HG02870 (cell line): ENCODE data around the gene PLCB1.

Experiments
- ATAC-seq: cut with Tn5 transposase; IDR thresholded peaks from one replicate; pipeline ENCODE4 v1.9.1; 2021; ENCODE audit warnings: mild to moderate bottlenecking, moderate library complexity; ENCODE audit not compliant: unreplicated experiment

PLCB1 gene

DNA sequence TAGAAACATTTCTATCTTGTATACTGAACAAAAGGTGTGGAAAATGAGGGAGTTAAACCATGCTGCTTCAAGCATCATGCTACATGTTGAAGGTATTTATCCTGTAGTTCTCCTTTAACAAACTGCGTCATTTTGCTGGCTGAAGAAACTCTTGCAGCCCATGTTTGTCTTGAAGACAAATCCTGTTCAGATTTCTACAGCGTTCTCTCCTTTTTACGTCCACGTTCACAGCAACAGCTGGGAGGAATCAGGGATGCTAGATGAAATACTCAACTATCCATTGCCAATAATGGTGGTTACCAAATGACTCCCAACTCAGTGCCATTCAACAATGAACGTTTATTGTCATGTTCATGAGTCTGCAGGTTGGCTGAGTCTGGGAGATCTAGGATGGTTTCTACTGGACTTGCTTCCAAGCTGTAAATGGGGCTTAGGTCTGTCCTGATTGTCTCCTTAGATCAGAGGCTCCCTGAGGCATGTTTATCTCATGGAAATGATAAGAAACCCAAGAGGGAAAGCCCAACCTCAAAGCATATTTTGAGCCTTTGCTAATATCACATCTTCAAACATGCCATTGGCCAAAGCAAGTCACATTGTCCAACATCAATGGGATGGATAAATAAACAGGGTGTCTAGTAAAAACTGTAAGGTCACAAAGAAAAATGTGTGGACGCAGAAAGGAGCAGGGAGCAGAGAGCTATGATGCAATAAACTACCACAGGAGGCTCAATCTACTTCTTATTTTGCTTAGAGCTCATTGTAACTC, 2.7 kb upstream of the PLCB1 start:
- ATAC-seq: no peak

GRCh38 chr20:8130840-8131526, 1.1 kb upstream of the PLCB1 start:
- ATAC-seq: no peak

DNA sequence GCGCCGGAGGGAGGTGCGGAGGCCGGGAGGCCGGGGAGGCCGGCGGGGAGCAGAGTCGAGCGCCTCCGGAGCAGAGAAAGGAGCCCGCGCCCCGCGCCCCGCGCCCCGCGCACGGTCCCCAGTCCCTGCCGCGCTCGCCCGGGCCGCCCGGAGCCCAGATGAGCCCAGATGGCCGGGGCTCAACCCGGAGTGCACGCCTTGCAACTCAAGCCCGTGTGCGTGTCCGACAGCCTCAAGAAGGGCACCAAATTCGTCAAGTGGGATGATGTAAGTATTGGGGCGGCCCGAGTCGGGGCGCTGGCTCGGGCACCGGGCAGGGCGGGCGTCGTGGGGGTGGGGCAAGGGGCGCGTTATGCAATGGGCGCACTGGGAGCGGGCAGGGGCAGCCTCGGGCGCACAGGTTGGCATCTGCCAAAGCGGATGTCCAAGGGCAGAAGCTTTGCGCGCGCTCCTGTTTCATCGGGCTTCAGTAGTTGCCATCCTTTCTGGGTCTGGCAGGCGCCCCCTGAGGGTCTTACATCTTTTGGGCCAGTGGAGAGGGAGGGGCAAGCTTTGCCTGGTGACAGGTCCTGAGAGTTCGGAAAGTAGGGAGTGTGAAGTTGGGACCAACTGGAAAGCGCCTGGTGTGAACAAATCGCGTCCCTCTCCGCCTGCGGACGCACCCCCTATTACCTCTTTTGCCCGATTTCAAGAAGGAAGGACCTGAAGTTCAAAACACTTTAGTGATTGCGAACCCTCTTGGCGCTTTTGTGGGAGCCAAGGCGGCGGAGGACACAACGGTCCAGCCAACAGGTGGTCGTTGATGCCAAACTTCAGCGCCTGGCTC, 631 bp downstream of the PLCB1 start:
- no peak for ATAC-seq

- ATAC-seq: no peak
Observed at GRCh38 chr20:8133310-8133768, 1.3 kb downstream of the PLCB1 start.

- ATAC-seq: no peak
Observed at GRCh38 chr20:8133851-8134451, 1.9 kb downstream of the PLCB1 start.

DNA sequence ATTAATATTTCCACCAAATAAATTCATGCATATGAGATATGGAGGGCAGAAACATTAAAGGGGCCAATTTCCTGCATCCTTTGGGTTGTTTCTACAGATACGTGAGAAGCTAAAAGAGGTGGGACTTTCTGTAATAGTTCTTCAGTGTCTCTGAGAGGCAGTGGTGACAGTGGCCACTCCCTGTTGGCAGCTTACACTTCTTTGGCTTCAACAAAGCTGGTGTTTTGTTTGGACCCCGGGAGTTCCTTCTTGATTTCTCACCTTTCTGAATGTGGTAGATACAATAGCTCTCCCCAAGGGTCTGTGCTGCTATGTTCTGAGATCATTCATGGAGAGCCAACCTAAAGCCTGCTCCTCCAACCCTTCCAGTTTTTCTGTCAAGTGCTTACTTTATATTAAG, 7.8 kb downstream of the PLCB1 start:
- ATAC-seq: no peak

DNA sequence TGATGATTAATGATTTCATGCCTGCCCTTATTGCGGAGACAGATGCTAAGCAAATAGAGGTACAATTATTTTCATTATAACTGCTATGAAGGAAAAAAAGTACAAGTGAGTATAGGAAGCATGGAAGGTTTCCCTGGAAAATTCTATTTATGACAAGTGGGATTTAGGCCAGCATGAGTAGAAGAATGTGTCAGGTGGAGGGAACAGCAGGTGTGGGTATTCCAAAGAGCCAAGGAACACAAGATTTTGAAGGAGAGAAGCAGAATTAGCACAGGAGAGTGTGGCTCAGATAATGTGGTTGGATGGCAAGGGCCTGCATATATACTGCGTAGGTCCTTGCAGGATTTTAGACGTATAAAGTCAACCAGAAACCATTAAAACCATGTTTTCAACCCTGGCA, 11.4 kb downstream of the PLCB1 start:
- no peak for ATAC-seq

DNA sequence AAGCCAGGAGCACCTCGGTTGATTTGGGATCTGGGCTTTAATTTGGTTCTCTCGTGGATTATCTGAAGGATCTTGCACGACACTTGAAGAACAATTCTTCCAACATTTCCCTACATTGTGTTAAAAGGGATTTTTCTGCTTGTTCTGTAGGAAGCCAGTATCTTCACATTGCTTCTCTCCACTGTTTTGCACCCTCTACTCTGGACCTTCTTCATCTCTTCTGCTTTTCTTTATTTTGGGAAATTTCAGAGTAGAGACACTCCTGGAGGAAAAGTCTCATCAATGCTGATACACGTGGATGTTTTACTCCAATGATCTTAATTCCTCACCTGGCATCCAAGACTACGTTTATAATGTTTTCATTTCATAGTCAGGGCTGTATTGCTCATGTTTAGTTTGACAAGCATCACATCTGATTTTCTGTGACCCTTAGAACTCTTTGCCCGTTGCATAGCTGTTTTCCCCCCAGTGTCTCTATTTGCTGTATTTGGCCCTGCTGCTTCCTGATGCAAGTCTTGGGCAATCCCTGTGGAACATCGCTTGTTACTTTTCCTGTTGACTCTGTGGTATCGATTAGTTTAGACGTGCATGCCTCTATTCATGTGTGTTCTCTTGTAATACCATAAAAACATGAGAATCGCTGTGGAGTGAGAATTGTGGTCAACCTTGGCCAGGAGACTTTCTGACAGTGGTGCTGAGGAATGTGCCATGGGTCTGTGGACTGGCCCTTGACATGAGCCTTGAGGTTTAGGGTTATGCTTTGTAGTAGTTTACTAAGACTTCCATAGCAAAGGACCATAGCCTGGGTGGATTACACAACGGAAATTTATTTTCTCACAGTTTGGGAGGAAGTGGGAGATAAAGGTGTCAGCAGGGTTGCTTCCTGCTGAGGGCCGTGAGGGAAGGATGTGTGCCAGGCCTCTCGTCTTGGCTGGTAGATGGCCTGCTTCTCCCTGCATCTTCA, 12.5 kb downstream of the PLCB1 start:
- ATAC-seq: no peak

DNA sequence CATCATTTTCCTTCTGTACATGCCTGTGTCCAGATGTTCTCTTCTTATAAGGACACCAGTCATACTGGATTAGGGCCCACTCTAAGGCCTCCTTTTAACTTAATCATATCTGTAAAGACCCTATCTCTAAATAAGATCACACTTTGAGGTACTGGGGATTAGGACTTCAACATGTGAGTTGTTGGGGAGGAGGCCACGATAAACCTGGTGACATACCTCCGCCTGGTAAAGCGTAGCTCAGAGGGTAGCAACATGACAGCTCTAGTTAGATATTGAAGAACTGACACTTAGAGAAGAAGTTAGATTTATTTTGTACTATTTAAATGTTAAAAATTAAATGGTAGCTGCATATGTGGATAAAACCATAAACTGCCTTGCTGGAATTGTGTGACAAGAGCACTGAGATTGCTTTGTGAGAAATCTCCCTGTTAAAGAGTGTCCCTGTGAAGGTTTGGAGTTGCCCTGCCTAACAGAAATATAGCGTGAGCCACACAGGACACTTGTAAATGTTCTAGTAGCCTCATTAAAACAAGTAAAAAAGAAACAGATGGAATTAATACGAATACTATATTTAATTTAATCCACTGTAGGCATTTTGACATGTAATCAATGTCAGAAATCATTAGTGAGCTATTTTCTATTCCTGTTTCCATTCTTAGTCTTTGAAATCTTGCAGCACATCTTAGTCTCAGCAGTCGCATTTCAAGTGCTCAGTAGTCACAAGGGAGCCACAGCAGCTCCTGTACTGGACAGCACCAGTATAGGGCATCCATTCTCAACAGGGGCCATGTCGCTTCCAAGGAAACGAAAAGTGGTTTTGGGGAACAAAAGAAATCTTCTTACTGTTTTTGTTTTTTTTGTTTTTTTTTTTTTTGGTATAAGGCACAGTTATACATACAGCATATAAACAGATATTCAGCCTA, 13.4 kb downstream of the PLCB1 start:
- no peak for ATAC-seq

DNA sequence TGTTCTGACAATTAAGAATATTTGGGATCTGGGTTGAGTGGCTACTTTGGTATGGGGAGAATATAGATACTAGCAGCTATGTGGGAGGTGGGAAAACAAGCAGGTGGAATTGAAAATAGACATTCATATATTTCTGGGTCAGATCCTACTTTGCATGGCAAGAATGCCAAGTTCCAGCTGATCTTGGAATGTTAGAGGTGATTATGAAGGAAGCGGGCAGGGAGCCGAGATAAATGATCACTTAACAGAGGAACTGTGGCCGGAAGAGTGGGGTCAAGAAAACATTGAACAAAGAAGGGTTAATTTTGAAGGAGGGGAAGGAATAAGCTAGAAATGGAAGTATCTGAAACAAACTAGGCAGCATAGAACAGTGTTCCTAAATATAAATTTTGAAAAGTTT, 15.4 kb downstream of the PLCB1 start:
- ATAC-seq: no peak

DNA sequence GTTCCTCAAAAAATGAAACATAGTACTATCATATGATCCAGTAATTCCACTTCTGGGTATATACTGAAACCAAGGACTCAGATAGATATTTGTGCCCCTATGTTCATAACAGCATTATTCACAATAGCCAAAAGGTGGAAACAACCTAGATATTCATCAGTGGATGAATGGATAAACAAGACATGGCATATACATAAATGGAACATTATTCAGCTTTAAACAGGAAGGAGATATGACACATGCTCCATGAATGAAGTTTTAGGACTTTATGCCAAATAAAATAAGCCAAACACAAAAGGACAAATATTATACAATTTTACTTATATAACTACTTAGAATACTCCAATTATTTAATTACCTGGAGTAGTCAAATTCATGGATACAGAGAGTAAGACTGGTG, 16.4 kb downstream of the PLCB1 start:
- ATAC-seq: no peak

DNA sequence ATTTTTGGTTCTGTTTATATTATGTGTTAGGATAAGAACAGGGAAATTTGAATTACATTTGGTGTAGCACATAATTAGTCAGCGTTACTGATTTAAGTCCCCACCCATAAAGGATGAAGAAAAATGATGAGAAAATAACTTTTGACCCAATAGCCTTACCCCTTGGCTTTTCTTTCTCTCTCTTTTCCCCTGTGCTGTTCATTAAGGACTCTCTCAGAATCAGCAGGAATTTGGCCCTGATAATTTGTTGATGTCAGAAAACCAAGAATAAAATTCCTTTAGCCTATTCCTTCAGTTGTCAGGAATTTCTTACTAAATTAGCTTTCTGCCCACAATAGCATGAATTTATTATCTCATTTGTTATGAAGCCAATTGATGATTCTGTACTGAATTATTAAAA, 18.5 kb downstream of the PLCB1 start:
- ATAC-seq: no peak

DNA sequence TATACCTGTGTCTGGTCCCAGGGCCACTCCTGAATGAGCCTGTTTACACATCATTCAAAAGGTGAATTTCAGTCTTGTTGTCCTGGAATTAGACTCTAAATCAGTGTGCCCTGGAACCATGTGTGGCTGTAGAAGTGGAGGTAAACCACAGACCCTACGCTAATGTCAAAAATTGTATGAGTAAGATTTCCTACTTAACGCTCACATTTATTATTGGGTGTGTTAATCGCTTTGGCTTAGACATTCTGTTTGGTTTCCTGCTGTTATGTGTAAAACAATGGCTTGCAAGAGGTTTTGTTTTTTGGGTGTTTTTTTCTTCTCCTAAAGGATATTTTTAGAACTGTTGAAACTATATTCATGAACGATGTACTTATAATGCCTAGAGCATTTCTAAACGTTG, 19.3 kb downstream of the PLCB1 start:
- ATAC-seq: no peak

DNA sequence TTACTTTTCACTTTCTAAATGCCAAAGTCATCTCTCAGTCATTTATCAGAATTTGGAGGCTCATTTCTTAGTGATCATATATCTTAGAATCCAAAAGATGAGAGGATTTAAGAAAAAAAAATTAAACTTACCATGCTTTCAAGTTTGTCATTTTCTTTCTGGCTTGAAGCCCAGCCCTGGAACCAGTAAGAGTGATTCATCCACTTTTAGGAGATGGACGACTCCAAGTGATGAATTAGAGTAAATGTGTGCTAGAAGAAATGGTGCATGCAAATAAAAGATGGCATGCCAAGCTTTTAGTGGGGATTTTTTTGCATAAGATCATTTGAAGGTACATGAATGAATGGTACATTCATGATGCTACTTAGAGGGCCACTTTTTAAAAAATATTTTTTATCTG, 20.1 kb downstream of the PLCB1 start:
- no peak for ATAC-seq

- no peak for ATAC-seq
Observed at GRCh38 chr20:8152847-8153246, 20.8 kb downstream of the PLCB1 start.

DNA sequence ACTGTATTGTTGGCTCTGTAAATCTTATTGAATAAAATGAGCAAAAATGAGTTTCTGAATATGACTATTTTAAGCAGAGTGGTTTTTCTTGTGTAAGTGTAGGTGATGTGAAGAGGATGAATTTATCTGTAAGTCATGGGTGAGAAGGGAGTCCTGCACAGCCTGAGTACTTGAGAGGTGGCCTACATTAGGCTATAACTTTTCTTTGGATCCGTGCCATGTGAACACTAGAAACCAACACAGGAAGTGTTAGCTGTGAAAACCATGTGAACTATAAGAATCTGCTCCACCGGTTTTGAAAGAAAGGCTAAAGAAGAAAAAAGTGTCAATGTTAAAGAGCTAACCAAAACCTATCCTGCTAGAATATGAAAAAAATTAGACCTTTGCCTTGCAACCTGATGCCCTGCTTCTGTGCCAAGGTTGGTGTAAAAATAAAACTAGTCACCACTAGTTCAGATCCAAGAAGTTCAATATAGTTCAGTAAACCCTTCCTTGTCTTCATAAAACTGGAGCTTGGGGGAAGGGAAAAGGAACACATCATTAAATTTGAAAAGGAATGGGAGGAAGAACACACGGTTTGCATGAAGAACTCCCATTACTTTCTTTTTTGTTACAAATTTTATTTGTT, 21.3 kb downstream of the PLCB1 start:
- no peak for ATAC-seq

- no peak for ATAC-seq
Observed at GRCh38 chr20:8154638-8155037, 22.6 kb downstream of the PLCB1 start.

DNA sequence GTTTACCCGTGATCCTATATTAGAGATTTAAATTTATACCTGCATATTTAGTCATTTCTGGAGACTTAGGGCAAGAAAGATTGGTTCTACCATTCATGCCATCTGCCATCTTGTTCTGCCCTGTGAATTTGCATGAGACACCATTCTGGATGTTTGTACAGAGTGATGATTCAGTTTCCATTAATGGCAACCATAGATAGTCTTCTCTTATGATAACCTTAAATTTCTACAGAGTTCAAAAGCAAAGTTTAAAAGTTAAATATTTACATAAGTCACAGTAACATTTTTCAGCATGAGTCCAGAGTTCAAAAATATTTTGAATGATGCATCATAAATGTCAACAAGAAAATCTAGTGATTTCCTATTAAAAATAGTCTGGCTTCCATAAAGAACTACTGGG, 23.2 kb downstream of the PLCB1 start:
- ATAC-seq: no peak

GRCh38 chr20:8155812-8156211, 23.7 kb downstream of the PLCB1 start:
- no peak for ATAC-seq
